ENCODE measurements around the gene EIF2AK2.
A peak's percentile ranks its signal among the peaks of the same experiment; 100 is the strongest.

Gene EIF2AK2

DNA sequence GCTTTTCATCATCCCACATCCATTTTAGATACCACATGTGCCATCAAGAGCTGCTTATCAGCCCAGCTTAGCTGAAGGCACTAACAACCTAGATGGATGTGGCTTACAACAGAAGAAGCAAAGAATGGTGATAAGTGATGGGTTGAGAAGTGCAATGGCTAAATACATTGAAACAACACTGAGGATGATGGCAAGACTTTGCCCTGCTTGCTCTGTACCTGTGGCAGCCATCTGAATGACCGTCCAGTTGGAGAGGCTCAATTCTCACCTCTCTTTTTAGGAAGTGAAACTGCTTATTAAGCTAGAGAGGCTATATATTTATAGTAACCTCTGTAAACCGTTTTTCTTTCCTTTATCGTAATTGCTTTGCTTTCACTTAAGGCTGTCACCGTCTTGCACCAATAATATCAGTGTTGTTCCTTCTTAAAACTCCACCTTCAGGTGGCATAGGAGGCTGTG lies 66.7 kb downstream of the EIF2AK2 start:
- Histone ChIP-seq H2AFZ (ENCODE audit: low read length) (no peak overlapping the region), H4K20me1 (ENCODE audit: insufficient read depth, low read length, poor library complexity, severe bottlenecking) (no peaks in the 10 kb centered on the region), H3K27me3 (ENCODE audit: insufficient read depth, low read length, poor library complexity, severe bottlenecking) (no peaks in the 10 kb centered on the region), H3K79me2 (ENCODE audit: insufficient read depth, low read length) (peaks cover 12% of the 10 kb centered on the region), H3F3A (ENCODE audit: low read depth) (no peaks in the 10 kb centered on the region), H3K4me1 (ENCODE audit: insufficient read depth, low read length, poor library complexity, severe bottlenecking) (peaks cover 12% of the 10 kb centered on the region), H3K4me3 (ENCODE audit: low read length, poor library complexity, severe bottlenecking) (no peak overlapping the region), H3K9ac (ENCODE audit: low read depth, low read length, poor library complexity, severe bottlenecking) (no peak overlapping the region), H3K9me3 (ENCODE audit: insufficient read depth, low read depth, low read length) (no peaks in the 10 kb centered on the region), H3K9me2 (replicated peaks; ENCODE audit: low read depth, low read length) (no peaks in the 10 kb centered on the region), H3K4me2 (ENCODE audit: low read depth, low read length, poor library complexity, severe bottlenecking) (no peak overlapping the region), H3K36me3 (ENCODE audit: insufficient read depth, low read length) (peaks cover 34% of the 10 kb centered on the region; the same call in 1 of the 2 replicates)
- no peak for TF ChIP-seq EZH2phosphoT487 (IDR thresholded peaks at IDR 0.05; ENCODE audit: borderline replicate concordance)
- TF ChIP-seq, protein P1, sequence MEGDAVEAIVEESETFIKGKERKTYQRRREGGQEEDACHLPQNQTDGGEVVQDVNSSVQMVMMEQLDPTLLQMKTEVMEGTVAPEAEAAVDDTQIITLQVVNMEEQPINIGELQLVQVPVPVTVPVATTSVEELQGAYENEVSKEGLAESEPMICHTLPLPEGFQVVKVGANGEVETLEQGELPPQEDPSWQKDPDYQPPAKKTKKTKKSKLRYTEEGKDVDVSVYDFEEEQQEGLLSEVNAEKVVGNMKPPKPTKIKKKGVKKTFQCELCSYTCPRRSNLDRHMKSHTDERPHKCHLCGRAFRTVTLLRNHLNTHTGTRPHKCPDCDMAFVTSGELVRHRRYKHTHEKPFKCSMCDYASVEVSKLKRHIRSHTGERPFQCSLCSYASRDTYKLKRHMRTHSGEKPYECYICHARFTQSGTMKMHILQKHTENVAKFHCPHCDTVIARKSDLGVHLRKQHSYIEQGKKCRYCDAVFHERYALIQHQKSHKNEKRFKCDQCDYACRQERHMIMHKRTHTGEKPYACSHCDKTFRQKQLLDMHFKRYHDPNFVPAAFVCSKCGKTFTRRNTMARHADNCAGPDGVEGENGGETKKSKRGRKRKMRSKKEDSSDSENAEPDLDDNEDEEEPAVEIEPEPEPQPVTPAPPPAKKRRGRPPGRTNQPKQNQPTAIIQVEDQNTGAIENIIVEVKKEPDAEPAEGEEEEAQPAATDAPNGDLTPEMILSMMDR (conservative IDR thresholded peaks at IDR 0.05; ENCODE audit: low read length) = no peak

DNA sequence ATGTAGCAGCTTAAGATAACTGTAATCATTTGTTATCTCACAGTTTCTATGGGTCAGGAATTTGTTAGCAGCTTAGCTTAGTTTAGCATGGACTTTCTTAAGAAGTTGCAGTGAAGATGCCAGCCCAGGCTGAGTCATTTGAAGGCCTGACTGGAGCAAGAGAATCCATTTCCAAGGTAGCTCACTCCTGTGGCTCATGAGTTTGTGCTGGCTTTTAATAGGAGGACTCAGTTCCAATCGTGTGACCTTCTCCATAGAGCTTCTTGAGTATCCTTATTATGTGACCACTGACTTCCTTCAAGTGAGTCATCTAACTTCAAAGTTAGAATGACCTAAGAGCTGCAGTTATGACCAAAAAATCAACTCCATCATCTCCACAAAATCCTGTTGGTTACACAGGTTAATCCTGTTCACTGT lies 71.0 kb downstream of the EIF2AK2 start:
- H3K9me3 ChIP-seq (ENCODE audit: insufficient read depth, low read depth, low read length) = no peaks in the 10 kb centered on the region
- peak overlapping the region; percentile 88 for H3K4me3 ChIP-seq (ENCODE audit: low read length, poor library complexity, severe bottlenecking)
- no peak overlapping the region for H2AFZ ChIP-seq (ENCODE audit: low read length)
- H4K20me1 ChIP-seq (ENCODE audit: insufficient read depth, low read length, poor library complexity, severe bottlenecking) = no peaks in the 10 kb centered on the region
- H3K36me3 ChIP-seq (ENCODE audit: insufficient read depth, low read length) = peaks cover 11% of the 10 kb centered on the region; the same call in 1 of the 2 replicates
- peaks cover 43% of the 10 kb centered on the region for H3K79me2 ChIP-seq (ENCODE audit: insufficient read depth, low read length)
- TF ChIP-seq EZH2phosphoT487 (IDR thresholded peaks at IDR 0.05; ENCODE audit: borderline replicate concordance) = no peak
- TF ChIP-seq, protein P1 (conservative IDR thresholded peaks at IDR 0.05; ENCODE audit: low read length) = no peak
- H3K9me2 ChIP-seq (replicated peaks; ENCODE audit: low read depth, low read length) = no peaks in the 10 kb centered on the region
- H3K9ac ChIP-seq (ENCODE audit: low read depth, low read length, poor library complexity, severe bottlenecking) = peak overlapping the region; percentile 71
- no peaks in the 10 kb centered on the region for H3F3A ChIP-seq (ENCODE audit: low read depth)
- H3K4me2 ChIP-seq (ENCODE audit: low read depth, low read length, poor library complexity, severe bottlenecking) = peak overlapping the region; percentile 95
- H3K4me1 ChIP-seq (ENCODE audit: insufficient read depth, low read length, poor library complexity, severe bottlenecking) = peaks cover 30% of the 10 kb centered on the region
- H3K27me3 ChIP-seq (ENCODE audit: insufficient read depth, low read length, poor library complexity, severe bottlenecking) = no peaks in the 10 kb centered on the region

DNA sequence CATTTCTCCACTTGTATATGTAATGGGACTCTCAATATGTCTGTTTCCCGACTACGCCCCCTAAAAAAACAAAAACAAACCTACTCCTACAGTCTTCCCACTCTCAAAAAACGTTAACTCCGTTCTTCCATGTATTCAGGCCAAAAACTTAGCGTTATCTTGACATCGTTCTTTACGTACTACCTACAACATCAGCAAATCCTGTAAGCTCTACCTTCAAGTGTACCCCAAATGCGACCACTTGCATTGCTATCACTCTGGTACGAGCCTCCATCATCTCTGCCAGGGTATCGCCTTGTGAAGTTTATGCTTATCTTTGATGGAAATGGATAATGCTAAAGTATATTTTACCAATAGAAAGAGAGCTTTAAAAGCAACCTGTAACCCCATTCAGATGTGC lies 72.0 kb downstream of the EIF2AK2 start:
- Histone ChIP-seq H3K9me3 (ENCODE audit: insufficient read depth, low read depth, low read length) (no peaks in the 10 kb centered on the region), H3K36me3 (ENCODE audit: insufficient read depth, low read length) (peaks cover 7% of the 10 kb centered on the region; the same call in 1 of the 2 replicates), H3K27me3 (ENCODE audit: insufficient read depth, low read length, poor library complexity, severe bottlenecking) (no peaks in the 10 kb centered on the region), H2AFZ (ENCODE audit: low read length) (peak overlapping the region; percentile 96), H3K4me1 (ENCODE audit: insufficient read depth, low read length, poor library complexity, severe bottlenecking) (peaks cover 40% of the 10 kb centered on the region), H3K4me2 (ENCODE audit: low read depth, low read length, poor library complexity, severe bottlenecking) (peak overlapping the region; percentile 95), H3K9ac (ENCODE audit: low read depth, low read length, poor library complexity, severe bottlenecking) (peak overlapping the region; percentile 71), H3K79me2 (ENCODE audit: insufficient read depth, low read length) (peaks cover 45% of the 10 kb centered on the region), H3K9me2 (replicated peaks; ENCODE audit: low read depth, low read length) (no peaks in the 10 kb centered on the region), H4K20me1 (ENCODE audit: insufficient read depth, low read length, poor library complexity, severe bottlenecking) (peaks cover 2% of the 10 kb centered on the region), H3F3A (ENCODE audit: low read depth) (peaks cover 5% of the 10 kb centered on the region; the same call in 1 of the 2 replicates), H3K4me3 (ENCODE audit: low read length, poor library complexity, severe bottlenecking) (peak overlapping the region; percentile 88)
- TF ChIP-seq EZH2phosphoT487 (IDR thresholded peaks at IDR 0.05; ENCODE audit: borderline replicate concordance) = no peak
- TF ChIP-seq, protein P1 (conservative IDR thresholded peaks at IDR 0.05; ENCODE audit: low read length) = no peak
